HG03039 (cell line): ENCODE results near the gene TSC22D2.

ENCODE experiments used
- ATAC-seq: cut with Tn5 transposase; IDR thresholded peaks from one replicate; pipeline ENCODE4 v1.9.1; 2021; ENCODE audit warnings: mild to moderate bottlenecking, moderate library complexity; ENCODE audit not compliant: unreplicated experiment

Gene TSC22D2

GRCh38 chr3:150411106-150411460 is 3.0 kb downstream of the TSC22D2 start:
- ATAC-seq = no peak

GRCh38 chr3:150411546-150411945 is 3.4 kb downstream of the TSC22D2 start:
- ATAC-seq = no peak

- ATAC-seq = no peak
Measured at GRCh38 chr3:150411976-150412375, 3.9 kb downstream of the TSC22D2 start.

GRCh38 chr3:150412561-150413231 is 4.6 kb downstream of the TSC22D2 start:
- ATAC-seq = no peak

- ATAC-seq = no peak
Measured at GRCh38 chr3:150414258-150414657, 6.2 kb downstream of the TSC22D2 start.

GRCh38 chr3:150414959-150415358 is 6.9 kb downstream of the TSC22D2 start:
- no peak for ATAC-seq

- ATAC-seq = no peak
Measured at GRCh38 chr3:150419076-150419868, 11.2 kb downstream of the TSC22D2 start.

- no peak for ATAC-seq
Measured at GRCh38 chr3:150419959-150420358, 11.9 kb downstream of the TSC22D2 start.

- ATAC-seq = no peak
Measured at GRCh38 chr3:150421256-150421655, 13.2 kb downstream of the TSC22D2 start.

GRCh38 chr3:150421799-150422548 is 13.9 kb downstream of the TSC22D2 start:
- ATAC-seq = no peak

GRCh38 chr3:150422907-150423306 is 14.8 kb downstream of the TSC22D2 start:
- ATAC-seq = no peak

GRCh38 chr3:150423761-150424160 is 15.7 kb downstream of the TSC22D2 start:
- ATAC-seq = no peak

- ATAC-seq = no peak
Measured at GRCh38 chr3:150426292-150426691, 18.2 kb downstream of the TSC22D2 start.

GRCh38 chr3:150428562-150428961 is 20.5 kb downstream of the TSC22D2 start:
- ATAC-seq = no peak

- no peak for ATAC-seq
Measured at GRCh38 chr3:150429767-150430671, 21.9 kb downstream of the TSC22D2 start.

GRCh38 chr3:150433347-150433746 is 25.2 kb downstream of the TSC22D2 start:
- no peak for ATAC-seq

GRCh38 chr3:150434234-150434633 is 26.1 kb downstream of the TSC22D2 start:
- no peak for ATAC-seq

GRCh38 chr3:150436161-150436560 is 28.1 kb downstream of the TSC22D2 start:
- ATAC-seq = no peak

GRCh38 chr3:150439657-150440056 is 31.6 kb downstream of the TSC22D2 start:
- no peak for ATAC-seq

GRCh38 chr3:150443331-150443741 is 35.2 kb downstream of the TSC22D2 start:
- no peak for ATAC-seq

- ATAC-seq = no peak
Measured at GRCh38 chr3:150444371-150444770, 36.3 kb downstream of the TSC22D2 start.
